ENCODE measurements around the gene SEZ6L2.

GRCh38 chr16:29916979-29917378, 17.6 kb upstream of the SEZ6L2 start:
- TF ChIP-seq, protein P1, sequence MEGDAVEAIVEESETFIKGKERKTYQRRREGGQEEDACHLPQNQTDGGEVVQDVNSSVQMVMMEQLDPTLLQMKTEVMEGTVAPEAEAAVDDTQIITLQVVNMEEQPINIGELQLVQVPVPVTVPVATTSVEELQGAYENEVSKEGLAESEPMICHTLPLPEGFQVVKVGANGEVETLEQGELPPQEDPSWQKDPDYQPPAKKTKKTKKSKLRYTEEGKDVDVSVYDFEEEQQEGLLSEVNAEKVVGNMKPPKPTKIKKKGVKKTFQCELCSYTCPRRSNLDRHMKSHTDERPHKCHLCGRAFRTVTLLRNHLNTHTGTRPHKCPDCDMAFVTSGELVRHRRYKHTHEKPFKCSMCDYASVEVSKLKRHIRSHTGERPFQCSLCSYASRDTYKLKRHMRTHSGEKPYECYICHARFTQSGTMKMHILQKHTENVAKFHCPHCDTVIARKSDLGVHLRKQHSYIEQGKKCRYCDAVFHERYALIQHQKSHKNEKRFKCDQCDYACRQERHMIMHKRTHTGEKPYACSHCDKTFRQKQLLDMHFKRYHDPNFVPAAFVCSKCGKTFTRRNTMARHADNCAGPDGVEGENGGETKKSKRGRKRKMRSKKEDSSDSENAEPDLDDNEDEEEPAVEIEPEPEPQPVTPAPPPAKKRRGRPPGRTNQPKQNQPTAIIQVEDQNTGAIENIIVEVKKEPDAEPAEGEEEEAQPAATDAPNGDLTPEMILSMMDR (IDR thresholded peaks at IDR 0.05) = no peak
- TF ChIP-seq POLR2A (IDR thresholded peaks at IDR 0.05) = no peak

Data from tibial nerve (tissue), 3 donors.